SK-N-SH treated with all-trans-retinoic acid at 6 μM for 48 hours (cell line): ENCODE measurements around the gene PXT1.

ENCODE experiments used
- ATAC-seq: fragments of 200-7000 bp; cut with Tn5 transposase; 3 replicates; pipeline ENCODE4 v1.9.1; 2020; ENCODE audit warnings: mild to moderate bottlenecking, moderate library complexity
- CSRNP3 ChIP-seq: fragments of 250-450 bp; sonication (Bioruptor Pico); IDR thresholded peaks from 2 replicates; pipeline ENCODE4 v1.5.1; 2021; ENCODE audit warnings: mild to moderate bottlenecking, moderate library complexity
- GLIS3 ChIP-seq: fragments of 250-450 bp; sonication (Bioruptor Pico); IDR thresholded peaks from 2 replicates; pipeline ENCODE4 v1.5.0; 2020; ENCODE audit warnings: mild to moderate bottlenecking, moderate library complexity
- OSR1 ChIP-seq: fragments of 250-450 bp; sonication (Bioruptor Pico); IDR thresholded peaks from 2 replicates; pipeline ENCODE4 v1.8.0; 2022; ENCODE audit warnings: moderate library complexity, mild to moderate bottlenecking, inconsistent platforms
- PATZ1 ChIP-seq: fragments of 250-450 bp; sonication (Bioruptor Pico); IDR thresholded peaks from 2 replicates; pipeline ENCODE4 v1.8.0; 2020; ENCODE audit warnings: mild to moderate bottlenecking, moderate library complexity, borderline replicate concordance
- POU6F1 ChIP-seq: fragments of 250-450 bp; sonication (Bioruptor Pico); IDR thresholded peaks from 2 replicates; pipeline ENCODE4 v1.8.0; 2021; ENCODE audit warnings: low read depth, mild to moderate bottlenecking, moderate library complexity, borderline replicate concordance
- PPARA ChIP-seq: fragments of 250-450 bp; sonication (Bioruptor Pico); IDR thresholded peaks from 2 replicates; pipeline ENCODE4 v1.5.0; 2020; ENCODE audit warnings: mild to moderate bottlenecking, borderline replicate concordance
- SNAI2 ChIP-seq: fragments of 250-450 bp; sonication (Bioruptor Pico); IDR thresholded peaks from 2 replicates; pipeline ENCODE4 v1.5.0; 2020; ENCODE audit warnings: mild to moderate bottlenecking, moderate library complexity
- TCF4 ChIP-seq: fragments of 250-450 bp; sonication (Bioruptor Pico); IDR thresholded peaks from 2 replicates; pipeline ENCODE4 v1.8.0; 2021; ENCODE audit warnings: mild to moderate bottlenecking, moderate library complexity, borderline replicate concordance
- TOX ChIP-seq: fragments of 250-450 bp; sonication (Bioruptor Pico); IDR thresholded peaks from 2 replicates; pipeline ENCODE4 v1.8.0; 2021; ENCODE audit warnings: mild to moderate bottlenecking, moderate library complexity, borderline replicate concordance
- TSHZ2 ChIP-seq: fragments of 250-450 bp; sonication (Bioruptor Pico); IDR thresholded peaks from 2 replicates; pipeline ENCODE4 v1.5.0; 2020; ENCODE audit warnings: mild to moderate bottlenecking, moderate library complexity
- ZC3H10 ChIP-seq: fragments of 250-450 bp; sonication (Bioruptor Pico); IDR thresholded peaks from 2 replicates; pipeline ENCODE4 v1.5.1; 2021; ENCODE audit warnings: mild to moderate bottlenecking, moderate library complexity
- ZFP30 ChIP-seq: fragments of 450-650 bp; formaldehyde crosslinking; IDR thresholded peaks from 2 replicates; pipeline ENCODE4 v1.5.0; 2022; ENCODE audit warnings: mild to moderate bottlenecking, moderate library complexity
- ZNF565 ChIP-seq: fragments of 450-650 bp; formaldehyde crosslinking; conservative IDR thresholded peaks from 2 replicates; pipeline ENCODE4 v1.5.0; 2020; ENCODE audit warnings: low read depth, mild to moderate bottlenecking, moderate library complexity
- ZNF70 ChIP-seq: fragments of 450-650 bp; formaldehyde crosslinking; IDR thresholded peaks from 2 replicates; pipeline ENCODE4 v1.5.0; 2020; ENCODE audit warnings: mild to moderate bottlenecking, moderate library complexity
- ZNF8 ChIP-seq: fragments of 450-650 bp; formaldehyde crosslinking; IDR thresholded peaks from 2 replicates; pipeline ENCODE4 v1.5.0; 2020; ENCODE audit warnings: mild to moderate bottlenecking, moderate library complexity

PXT1 gene

DNA sequence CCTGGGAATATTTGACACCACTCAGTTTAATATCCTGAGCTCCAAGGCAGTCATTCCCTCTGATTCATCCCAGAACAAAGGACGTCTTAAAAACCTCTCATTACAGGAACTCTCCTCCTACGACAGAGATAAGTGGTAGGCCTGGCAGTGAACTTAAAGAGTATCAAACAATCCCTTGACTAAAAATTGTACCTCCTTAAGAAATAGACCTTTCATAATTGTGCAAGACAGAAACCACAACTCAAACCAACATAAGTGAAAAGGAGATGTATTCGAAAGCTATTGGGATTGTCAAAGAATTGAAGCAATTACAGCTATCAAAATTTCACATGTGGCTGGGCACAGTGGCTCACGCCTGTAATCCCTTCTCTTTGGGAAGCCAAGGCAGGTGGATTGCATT, 86.8 kb downstream of the PXT1 start (continued):
- TF ChIP-seq PATZ1 (CRISPR knock-in tag) (no peak), PPARA (CRISPR knock-in tag) (no peak), ZFP30 (no peak)

DNA sequence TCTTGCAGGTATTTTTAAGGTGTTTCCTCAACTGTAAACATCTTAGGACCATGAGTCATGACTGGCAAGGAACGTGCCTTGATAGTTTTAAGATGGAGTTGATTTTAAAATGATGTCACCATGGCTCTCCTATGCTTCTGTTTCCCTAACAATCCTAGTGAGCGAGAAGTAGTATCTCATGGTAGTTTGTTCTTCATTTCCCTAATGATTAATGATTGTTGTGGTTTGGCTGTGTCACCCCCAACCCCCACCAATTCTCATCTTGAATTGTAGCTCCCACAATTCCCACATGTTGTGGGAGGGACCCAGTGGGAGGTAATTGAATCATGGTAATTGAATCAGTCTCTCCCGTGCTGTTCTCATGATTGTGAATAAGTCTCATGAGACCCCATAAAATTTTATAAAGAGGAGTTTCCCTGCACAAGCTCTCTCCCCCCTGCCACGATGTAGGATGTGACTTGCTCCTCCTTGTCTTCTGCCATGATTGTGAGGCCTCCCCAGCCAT, 89.2 kb downstream of the PXT1 start:
- no peak for ATAC-seq
- TF ChIP-seq ZNF70 (CRISPR knock-in tag) (no peak), ZNF565 (CRISPR knock-in tag) (no peak), TCF4 (no peak), TOX (CRISPR knock-in tag) (no peak), ZNF8 (CRISPR knock-in tag) (no peak), SNAI2 (CRISPR knock-in tag) (no peak), GLIS3 (CRISPR knock-in tag) (no peak), POU6F1 (CRISPR knock-in tag) (no peak), ZFP30 (no peak), TSHZ2 (CRISPR knock-in tag) (no peak), ZC3H10 (CRISPR knock-in tag) (no peak)

- no peak for ATAC-seq
These were observed 90.0 kb downstream of the PXT1 start for GRCh38 chr6:36352477-36353157.

More at GRCh38 chr6:36352477-36353157, 90.0 kb downstream of the PXT1 start:
- no peak for TF ChIP-seq ZC3H10 (CRISPR knock-in tag)
- TF ChIP-seq OSR1 (CRISPR knock-in tag), result no peak
- TF ChIP-seq ZNF8 (CRISPR knock-in tag), result no peak
- TF ChIP-seq PPARA (CRISPR knock-in tag), result no peak
- no peak for TF ChIP-seq TOX (CRISPR knock-in tag)
- TF ChIP-seq GLIS3 (CRISPR knock-in tag), result no peak
- TF ChIP-seq CSRNP3 (CRISPR knock-in tag), result no peak
- TF ChIP-seq POU6F1 (CRISPR knock-in tag), result no peak
